KBM-7 (cell line): ENCODE measurements around the gene GGTLC2.
"Not testable (repeated sequence)": the region's sequence is repeated elsewhere in the genome, so short reads cannot be mapped to it uniquely, and the experiment has no call there.

Experiments used
- DNase-seq: peaks from one replicate; pipeline ENCODE4 v3.0.0-alpha.2; 2015
- in situ Hi-C: fragments of 300-500 bp; cut with MboI; formaldehyde crosslinking; loops from 2 replicates; pipeline ENCODE4 v1.14.3; 2020; ENCODE audit warnings: low sequenced_read_pairs, low pct_unique_long_range_greater_than_20kb, mixed read lengths

Gene GGTLC2

DNA sequence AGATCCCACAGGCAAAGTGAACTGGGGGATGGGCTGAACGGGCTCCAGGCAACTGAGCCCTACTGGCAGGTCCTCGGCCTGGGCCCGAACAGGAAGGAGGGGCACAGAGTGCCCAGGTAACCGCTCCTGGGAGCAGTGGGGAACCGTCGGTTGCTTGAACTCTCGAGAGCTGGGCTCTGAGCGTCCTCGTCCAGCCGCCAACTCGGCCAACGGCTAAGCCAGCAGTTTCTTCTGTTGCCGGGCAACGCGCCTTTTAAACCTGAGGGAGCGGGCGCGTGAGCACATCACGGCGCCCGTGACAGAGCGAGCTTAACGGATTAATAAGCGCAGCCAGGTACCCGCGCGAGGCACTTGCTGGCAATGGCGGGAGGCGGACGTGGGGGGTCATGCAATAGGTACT, at the start of gene GGTLC2:
GGTLC2 (plus strand) TSS at position 301 of the 400 bp plus-strand sequence. CDS start 1,732 bp downstream, outside the sequence.
- in situ Hi-C loops: not testable (repeated sequence)

DNA sequence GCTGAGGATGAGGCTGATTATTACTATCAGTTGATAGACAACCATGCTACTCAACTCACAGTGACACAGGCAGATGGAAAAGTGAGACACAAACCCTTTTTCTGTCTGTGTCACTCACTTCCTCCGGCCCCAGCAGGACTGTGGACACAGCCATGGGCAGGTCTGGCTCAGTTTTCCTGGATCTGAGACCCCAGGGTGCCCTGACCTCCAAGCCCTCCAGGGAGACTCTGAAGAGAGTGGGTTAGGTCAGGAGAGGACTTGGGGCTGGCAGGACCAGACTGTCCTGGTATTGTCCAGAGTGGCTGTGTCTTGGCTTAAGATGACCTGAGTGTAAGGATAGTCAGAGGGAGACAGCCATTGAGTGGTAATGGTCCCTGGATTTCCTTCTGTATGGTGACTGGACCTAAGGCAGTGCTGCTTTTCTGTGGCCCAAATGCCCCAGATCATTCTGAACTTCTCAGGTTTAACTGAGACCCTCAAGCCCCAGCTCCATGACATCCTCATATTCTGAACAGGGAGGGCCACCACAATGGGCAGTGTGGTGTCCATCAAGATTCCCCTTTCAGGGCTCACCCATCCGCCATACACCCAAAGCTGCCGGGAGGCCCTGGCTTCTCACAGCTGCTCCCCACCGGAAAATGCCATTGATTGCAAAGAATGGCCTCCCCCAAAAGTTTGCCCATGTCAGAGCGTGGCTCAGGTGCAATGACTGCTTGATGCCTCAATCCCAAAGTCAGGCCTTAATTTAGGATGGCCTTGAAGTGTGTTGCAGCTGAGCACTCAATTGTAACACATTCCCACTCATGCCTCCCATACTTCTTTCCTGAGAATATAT, 49.2 kb upstream of the GGTLC2 start:
- DNase-seq: no peak
- in situ Hi-C loops: no loop called here

More for the DNA sequence above, at the start of gene GGTLC2:
- not testable (repeated sequence) for DNase-seq

DNA sequence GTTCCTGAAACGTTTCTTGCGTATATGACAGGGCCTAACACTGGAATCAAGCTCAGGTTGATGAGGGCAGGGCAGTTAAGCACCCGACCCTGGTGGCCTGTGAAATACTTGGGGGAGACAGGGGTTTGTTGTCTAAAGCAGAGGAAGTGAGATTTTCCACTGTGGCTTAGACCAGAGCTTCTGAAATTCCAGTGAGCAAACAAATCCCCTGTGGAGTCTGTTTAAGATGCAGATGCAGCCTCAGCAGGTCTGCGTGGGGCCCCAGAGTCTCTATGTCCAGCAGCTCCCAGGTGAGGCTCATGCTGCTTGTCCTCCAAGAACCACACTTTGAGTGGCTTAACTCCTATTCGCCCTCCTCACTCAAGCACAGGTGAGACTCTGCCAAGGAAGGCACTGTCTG, 46.3 kb upstream of the GGTLC2 start:
- no peak for DNase-seq
- in situ Hi-C loops: no loop called here

DNA sequence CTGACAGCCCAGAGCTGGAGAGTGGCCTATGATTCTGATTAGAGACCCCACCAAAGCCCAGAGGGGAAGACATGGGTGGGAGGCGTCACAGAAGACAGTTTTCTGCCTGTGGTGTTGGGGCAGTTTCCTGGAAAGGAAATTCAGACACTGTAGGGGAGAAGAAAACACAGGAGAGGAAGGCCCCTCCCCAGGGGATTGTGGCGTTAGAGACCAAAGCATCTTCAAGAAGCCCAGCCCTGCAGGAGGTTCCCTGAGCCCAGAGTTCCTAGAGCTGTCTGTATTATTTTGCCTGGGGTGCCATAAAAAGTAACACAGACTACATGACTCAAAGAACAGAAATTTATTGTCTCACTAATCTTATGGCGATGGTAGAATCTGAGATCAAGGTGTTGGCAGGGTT, 45.2 kb upstream of the GGTLC2 start:
- in situ Hi-C loops: no loop called here
- DNase-seq: no peak

DNA sequence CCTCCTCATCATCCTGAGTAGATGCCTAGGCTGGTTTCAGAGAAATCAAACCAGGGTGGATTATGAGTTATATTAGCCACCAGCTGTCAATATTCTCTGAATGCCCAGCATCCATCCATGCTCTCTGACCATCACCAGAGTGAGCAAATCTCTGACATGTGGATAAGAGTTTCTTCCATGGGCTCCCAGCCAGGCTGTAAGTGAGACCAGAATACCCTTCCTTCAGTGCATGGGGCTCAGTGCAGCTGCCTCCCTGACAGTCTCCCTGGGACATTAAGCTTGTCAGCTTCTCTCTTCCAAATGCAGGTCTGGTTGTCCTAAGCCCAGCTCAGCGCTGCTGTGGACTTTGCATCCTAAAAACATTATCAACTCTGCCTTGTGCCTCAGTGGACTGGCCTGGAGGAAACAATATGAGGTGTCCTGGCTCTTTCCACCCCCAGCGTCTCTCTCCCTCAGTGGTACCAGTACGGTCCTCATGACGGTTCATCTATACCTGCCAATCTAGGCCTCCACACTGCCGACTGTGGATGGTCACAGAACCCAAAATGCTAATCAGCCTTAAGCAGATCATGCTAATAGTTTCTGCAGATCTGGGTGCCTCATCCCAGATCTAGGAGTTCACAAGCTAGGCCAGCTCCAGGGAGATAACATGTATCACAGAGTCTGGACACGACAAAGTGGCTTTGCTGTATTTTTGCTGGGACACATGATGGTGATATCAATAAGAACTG, 43.7 kb upstream of the GGTLC2 start:
- in situ Hi-C loops: no loop called here
- no peak for DNase-seq

DNA sequence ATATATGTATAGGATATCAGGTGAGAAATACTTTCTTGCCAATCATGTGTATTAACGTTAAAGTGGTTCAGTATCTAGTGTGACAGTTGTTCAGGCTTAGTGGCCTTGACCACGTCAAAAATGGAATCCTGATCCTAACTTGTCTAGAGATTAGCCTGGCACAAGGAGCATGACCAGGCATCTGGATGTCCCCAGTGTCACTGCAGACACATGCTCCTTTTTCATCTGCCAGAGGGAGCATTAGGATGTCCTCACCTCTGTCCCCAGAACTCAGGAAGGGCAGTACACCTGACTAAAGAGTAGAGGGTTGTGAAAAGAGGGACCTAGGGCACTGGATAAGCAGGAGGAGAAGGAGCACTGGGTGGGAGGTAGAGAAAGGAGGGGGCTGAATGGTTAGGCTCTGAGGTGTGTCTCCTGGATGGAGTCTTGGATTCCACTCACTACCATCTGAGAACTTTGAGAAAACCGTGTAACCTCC, 40.9 kb upstream of the GGTLC2 start:
- no peak for DNase-seq
- in situ Hi-C loops: no loop called here

DNA sequence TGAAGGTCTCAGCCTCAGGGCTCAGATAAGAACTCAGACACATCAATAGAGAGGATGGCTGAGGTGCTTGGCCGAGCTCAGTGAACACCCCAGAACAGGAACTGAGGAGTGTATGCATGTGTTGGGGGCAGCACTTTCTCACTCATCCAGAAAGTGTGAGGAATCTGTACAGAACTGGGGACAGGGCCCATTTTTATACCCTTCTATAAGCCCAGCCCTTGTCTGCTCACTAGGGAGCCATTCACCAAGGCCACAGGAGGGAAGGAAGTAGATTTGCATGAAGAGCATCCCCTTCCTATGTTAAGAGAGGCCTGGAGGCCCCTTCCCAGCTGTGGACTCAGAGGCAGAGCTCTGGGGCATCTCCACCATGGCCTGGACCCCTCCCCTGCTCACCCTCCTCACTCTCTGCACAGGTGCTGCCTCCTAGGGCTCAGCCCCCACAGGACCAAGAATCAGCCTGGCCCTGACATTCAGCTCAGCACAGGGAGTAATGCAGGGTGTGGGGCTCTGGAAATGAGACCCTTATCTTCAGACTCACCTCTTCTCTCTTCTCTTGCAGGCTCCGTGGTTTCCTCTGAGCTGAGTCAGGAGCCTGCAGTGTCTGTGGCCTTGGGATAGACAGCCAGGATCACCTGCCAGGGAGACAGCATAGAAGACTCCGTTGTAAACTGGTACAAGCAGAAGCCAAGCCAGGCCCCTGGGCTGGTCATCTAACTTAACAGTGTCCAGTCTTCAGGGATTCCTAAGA, 39.9 kb upstream of the GGTLC2 start:
- DNase-seq: no peak
- in situ Hi-C loops: no loop called here

DNA sequence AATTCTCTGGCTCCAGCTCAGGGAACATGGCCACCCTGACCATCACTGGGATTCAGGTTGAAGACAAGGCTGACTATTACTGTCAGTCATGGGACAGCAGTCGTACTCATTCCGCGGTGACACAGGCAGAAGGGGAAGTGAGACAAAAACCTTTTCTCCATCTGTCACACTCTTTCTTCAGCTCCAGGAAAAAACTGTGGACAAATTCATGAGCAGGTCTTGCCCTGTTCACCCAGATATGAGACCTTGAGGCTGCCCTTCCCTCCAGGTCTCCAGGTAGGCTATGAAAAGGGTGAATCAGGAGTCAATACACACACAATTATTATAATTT, 39.4 kb upstream of the GGTLC2 start:
- DNase-seq: no peak
- in situ Hi-C loops: no loop called here

DNA sequence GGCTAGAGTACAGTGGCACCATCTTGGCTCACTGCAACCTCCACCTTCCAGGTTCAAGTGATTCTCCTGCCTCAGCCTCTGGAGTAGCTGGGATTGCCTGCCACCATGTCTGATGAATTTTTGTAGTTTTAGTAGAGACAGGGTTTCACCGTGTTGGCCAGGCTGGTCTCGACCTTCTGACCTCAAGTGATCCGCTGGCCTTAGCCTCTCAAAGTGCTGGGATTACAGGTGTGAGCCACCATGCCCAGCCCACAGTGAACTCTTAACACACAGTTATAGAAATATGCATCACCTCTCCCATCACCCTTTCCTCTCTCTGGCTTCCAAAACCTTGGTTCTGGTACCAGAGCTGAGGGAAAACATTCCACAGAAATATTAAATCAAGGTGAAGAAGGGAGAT, 36.4 kb upstream of the GGTLC2 start:
- in situ Hi-C loops, DNase-seq: not testable (repeated sequence)

DNA sequence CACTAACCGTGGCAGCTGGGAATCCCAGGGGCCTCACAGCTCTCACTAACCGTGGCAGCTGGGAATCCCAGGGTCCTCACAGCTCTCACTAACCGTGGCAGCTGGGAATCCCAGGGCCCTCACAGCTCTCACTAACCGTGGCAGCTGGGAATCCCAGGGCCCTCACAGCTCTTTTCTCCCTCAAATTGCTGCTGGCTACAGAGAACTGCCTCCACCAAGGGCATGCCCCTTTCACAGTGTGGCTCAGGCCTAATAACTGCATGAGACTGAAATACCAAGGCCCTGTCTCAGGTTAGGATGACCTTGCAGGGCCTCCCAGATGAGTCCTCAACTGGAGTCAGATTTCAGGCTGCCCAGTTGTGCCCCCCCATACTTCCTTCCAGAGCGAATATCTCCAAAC, 35.1 kb upstream of the GGTLC2 start:
- in situ Hi-C loops: no loop called here
- DNase-seq: no peak

DNA sequence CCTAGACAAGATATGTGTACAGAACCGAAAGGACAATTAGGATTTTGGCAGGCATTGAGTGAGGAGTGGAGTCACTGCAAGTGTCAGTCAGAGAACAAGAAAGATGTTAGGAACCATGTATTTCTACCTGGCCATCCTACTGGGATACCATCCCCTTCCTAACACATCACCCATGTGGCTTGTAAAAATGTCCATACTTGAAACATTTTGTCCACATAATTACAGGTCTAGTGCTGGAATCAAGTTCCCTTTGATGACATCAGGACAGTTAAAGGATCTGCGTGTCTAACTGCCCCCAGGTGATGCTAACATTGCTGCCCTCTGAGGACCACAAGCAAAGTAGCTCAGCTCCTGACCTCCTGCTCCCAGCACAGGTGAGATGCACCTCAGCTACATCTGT, 31.9 kb upstream of the GGTLC2 start:
- in situ Hi-C loops: no loop called here
- DNase-seq: no peak

DNA sequence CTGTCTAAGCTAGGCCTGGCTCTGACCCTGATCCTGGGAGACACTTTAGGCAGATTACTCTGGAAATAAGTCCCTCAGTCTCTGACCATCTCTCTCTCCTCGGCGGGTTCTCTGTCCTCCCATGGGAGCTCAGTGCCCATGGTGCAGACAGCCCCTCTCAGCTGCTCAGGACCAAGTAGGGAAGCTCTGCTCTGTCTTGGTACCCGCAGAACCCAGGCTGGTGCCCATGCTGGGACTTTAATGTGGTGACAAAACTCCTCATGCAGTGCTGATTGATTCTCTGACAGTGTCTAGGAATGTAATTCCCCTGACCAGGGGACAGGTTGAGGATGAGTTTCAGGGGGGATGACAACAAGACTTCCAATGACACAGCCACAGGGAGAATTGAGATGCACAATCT, 30.3 kb upstream of the GGTLC2 start:
- in situ Hi-C loops: no loop called here

DNA sequence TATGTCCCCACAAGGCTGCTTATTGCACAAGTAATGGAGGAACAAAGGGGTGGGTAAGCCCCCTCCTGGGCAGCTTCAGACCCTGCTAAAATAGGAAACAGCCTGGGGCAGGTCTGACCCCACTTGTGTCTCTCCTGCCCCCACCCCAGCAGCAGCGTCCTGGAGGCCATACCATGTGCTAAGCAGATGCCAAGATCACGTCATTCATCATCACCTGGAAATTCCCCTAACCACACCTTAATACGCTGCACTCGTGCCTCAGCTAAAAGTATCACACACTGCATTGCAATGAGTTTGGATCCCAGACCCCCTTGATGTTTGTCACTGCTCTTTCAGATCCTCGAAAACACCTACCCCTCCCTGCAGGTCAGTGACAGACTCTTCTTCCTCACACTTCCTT, 27.8 kb upstream of the GGTLC2 start:
- no peak for DNase-seq
- in situ Hi-C loops: no loop called here

More for the DNA sequence above, 30.3 kb upstream of the GGTLC2 start:
- DNase-seq: no peak

DNA sequence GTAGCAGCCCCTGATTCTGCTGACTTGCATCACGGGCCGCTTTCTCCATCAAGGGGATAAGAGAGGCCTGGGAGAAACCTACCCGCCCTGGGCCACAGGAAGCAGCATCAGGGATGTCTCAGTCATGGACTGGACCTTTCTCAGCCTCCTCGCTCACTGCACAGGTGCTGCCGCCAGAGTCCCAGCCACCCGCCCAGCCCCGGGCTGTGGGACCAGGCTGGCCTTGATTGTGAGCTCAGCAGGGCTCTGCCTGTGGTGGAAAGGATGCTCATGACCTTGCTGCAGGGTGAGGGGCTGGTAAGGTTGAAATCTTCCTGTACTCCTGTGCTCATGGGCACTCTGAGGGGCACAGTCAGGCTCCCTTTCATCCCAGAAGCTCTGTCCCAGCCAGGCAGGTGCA, 26.0 kb upstream of the GGTLC2 start:
- DNase-seq: no peak
- in situ Hi-C loops: no loop called here

DNA sequence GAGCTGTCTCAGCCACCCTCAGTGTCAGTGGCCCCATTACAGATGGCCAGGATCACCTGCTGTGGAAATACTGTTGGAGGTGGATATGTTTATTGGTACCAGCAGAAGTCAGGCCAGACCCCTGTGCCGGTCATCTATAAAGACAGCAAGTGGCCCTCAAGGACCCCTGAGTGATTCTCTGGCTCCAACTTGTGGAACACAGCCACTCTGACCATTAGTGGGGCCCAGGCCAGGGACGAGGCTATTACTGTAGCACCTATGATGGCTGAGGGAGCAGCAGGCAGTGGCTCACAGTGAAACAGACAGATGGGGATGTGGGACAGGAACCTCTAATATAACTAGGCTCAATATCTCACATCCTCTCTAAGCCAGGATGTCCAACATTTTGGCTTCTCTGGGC, 25.5 kb upstream of the GGTLC2 start:
- no peak for DNase-seq
- in situ Hi-C loops: no loop called here

DNA sequence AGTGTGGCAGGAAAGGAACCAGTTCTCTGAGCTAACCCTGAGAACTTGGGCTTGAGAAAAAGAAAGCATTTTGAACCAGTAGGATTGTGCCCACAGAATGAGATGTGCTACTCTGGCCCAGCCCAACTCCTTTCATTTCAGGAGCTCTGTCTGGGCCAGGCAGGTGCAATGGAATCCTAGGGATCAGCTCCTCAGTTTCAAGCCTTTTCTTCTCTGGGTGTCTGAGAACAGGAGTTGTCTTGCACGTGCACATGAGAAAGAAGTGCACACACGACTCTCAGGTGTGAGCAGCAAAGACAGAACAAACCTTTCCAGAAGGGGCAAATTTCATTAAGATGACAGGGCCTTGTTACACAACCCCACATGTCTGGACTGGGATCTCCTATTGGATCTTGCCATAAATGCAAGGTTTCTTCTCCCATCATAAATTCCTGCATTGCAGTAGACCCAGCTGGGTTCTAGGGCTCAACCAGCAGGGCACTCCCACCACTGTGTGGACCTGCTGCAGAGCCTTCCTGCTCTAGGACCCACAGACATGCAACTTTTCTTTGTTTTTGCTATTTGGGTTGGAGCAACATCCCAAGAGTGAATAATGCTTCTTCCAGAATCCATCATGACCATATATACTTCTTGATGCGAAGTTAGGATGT, 24.5 kb upstream of the GGTLC2 start:
- in situ Hi-C loops: no loop called here
- DNase-seq: no peak

DNA sequence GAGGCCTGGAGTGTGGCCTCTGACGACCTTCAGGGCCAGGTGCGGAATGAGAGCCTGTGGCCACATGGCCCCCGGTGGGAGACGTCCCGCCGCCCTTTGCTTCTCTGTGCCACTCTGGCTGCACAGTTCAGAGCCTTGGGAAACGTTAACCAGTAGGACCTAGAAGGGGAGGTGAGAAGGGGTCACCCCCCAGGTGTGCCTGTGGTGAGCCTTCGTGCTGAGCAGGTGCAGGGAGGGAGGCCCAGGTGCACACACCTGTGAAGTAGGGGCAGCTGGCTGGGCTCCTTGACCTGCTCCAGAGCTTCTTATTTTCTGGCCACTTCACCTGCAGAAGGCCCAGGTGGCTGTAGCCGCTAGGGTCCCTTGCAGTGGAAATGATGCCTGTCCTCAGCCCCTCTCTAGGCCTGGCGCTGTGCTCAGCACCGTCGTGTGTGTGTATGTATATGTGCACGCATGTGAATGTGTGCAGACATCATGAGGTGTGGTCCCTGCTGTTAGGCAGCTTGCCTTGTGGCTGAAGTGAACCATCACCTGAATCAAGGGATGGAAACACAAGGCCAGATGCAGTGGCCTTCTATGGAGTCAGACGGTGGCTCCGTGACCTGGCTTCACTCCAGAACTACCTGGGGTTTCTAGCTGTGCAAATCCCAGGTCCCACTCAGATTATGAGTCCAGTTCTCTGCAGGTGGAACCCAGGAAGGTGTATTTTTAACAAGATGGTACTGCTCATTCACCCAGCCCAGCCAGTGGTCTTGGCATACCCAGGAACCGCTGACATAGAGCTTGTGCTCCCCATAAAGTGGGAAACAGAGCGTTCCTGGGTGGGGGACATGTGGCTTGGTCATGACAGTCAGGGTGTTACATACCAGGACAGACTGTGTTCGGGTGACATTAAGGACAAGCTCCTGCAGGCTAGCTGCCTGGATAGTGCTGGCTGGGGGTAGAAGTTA, 15.6 kb upstream of the GGTLC2 start:
- in situ Hi-C loops, DNase-seq: not testable (repeated sequence)

DNA sequence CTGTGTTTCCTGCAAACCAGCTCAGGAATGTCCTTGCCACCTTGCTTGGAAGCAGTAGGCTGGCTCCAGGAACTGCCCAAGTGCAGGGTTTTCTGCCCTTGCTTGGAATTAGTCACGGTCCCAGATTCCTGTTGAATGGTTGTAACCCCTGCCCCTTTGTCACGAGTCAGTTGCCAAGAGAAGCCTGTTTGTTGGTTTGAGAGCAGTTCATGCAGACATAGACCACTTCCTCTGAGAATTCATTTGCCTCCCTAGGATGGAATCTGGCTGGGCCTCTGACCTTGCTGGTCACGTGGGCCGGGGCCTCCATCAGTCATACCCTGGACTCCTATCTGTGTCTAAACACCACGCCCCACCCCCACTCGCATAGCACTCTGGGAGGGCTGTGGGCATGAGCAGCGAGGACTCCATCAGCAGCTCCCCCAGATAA, 13.2 kb upstream of the GGTLC2 start:
- in situ Hi-C loops, DNase-seq: not testable (repeated sequence)
